Endothelial cell of umbilical vein (primary cell): ENCODE measurements around the gene PAPPA2. TPM values are rescaled to one million over a fixed set of nuclear protein-coding genes. Genes with fewer than 3 reads are reported as not detected.

Experiments
- BruUV-seq: library from RNA; stranded (reverse); fragments of 400-500 nt; replicated peaks from 2 replicates; lab custom pipeline; 2021; lab: Mats Ljungman, UMichigan
- CTCF ChIA-PET: fragments of 300-600, 350-600 bp; sonication (Branson Sonifier 250); formaldehyde crosslinking; loops from one replicate; lab custom pipeline; 2021; ENCODE audit warnings: antibody characterized with exemption, inconsistent platforms; lab: Charles Lee
- POLR2A ChIA-PET: fragments of 300-600, 350-600 bp; sonication (Branson Sonifier 250); formaldehyde crosslinking; loops from one replicate; lab custom pipeline; 2021; ENCODE audit warnings: antibody characterized with exemption, inconsistent platforms; lab: Charles Lee
- DNase-seq: peaks from one replicate; pipeline ENCODE4 v3.0.0-alpha.2; 2011; ENCODE audit warnings: low read depth, low spot score
- FAIRE-seq: peaks from 2 replicates; lab custom pipeline; 2011; peaks lifted over from hg19 to GRCh38; lab: Jason Lieb, UNC
- H2AFZ ChIP-seq: 2 replicates; pipeline ENCODE4 v1.6.0; 2012; ENCODE audit warnings: low read depth, low read length, control low read depth, inconsistent platforms
- H3K27ac ChIP-seq: 2 replicates; pipeline ENCODE4 v1.5.1; 2011; ENCODE audit warnings: low read depth, mild to moderate bottlenecking, control low read depth, low read length, moderate library complexity; ENCODE audit not compliant: insufficient read depth
- H3K27me3 ChIP-seq, 2 experiments: 2 replicates each; pipeline versions ENCODE4 v1.6.0 to v1.6.1; 2011; ENCODE audit warnings: low read length in 2 of 2, mixed read lengths in 1 of 2; ENCODE audit not compliant: control insufficient read depth in 2 of 2, insufficient read depth in 2 of 2
- H3K36me3 ChIP-seq, 2 experiments: 2 replicates in 1 of 2; 3 replicates in 1 of 2; pipeline ENCODE4 v1.5.1; 2011; ENCODE audit warnings: low read length in 2 of 2, mild to moderate bottlenecking in 1 of 2, moderate library complexity in 1 of 2; ENCODE audit not compliant: control insufficient read depth in 2 of 2, insufficient read depth in 2 of 2; ENCODE audit errors: extremely low read depth in 1 of 2
- H3K4me1 ChIP-seq: 3 replicates; pipeline ENCODE4 v1.5.1; 2011; ENCODE audit warnings: mild to moderate bottlenecking, low read length; ENCODE audit not compliant: control insufficient read depth, insufficient read depth; ENCODE audit errors: extremely low read depth
- H3K4me2 ChIP-seq: 2 replicates; pipeline ENCODE4 v1.6.1; 2011; ENCODE audit warnings: low read length, control low read depth, mixed read lengths; ENCODE audit not compliant: insufficient read depth
- H3K4me3 ChIP-seq, 3 experiments: fragments of 200-600 bp in 1 of 3; sonication (generic), shearing (Covaris generic) in 1 of 3; replicated peaks in 1 of 3; 2 replicates each; pipeline ENCODE4 v1.5.1; 2011 to 2016; ENCODE audit warnings: control low read depth in 3 of 3, low read length in 3 of 3, mild to moderate bottlenecking in 2 of 3, inconsistent platforms in 1 of 3, low read depth in 1 of 3, moderate library complexity in 1 of 3; ENCODE audit not compliant: insufficient read depth in 1 of 3
- H3K79me2 ChIP-seq: 2 replicates; pipeline ENCODE4 v1.6.0; 2012; ENCODE audit warnings: low read length, inconsistent platforms; ENCODE audit not compliant: control insufficient read depth, insufficient read depth
- H3K9ac ChIP-seq: replicated peaks from 2 replicates; pipeline ENCODE3; 2011; ENCODE audit warnings: low read length, control low read depth; ENCODE audit not compliant: insufficient read depth; ENCODE audit errors: extremely low read depth
- H3K9me1 ChIP-seq: replicated peaks from 3 replicates; pipeline ENCODE4 v1.6.0; 2011; ENCODE audit warnings: mild to moderate bottlenecking, low read length; ENCODE audit not compliant: control insufficient read depth, insufficient read depth; ENCODE audit errors: extremely low read depth
- H3K9me3 ChIP-seq: replicated peaks from 2 replicates; pipeline ENCODE4 v1.5.1; 2012; ENCODE audit warnings: low read length, inconsistent platforms; ENCODE audit not compliant: control insufficient read depth, insufficient read depth
- H4K20me1 ChIP-seq: replicated peaks from 2 replicates; pipeline ENCODE3; 2011; ENCODE audit warnings: mild to moderate bottlenecking, low read length; ENCODE audit not compliant: control insufficient read depth, insufficient read depth; ENCODE audit errors: extremely low read depth
- EZH2 ChIP-seq: IDR thresholded peaks from 2 replicates; pipeline ENCODE4 v1.6.1; 2012; ENCODE audit warnings: borderline replicate concordance, low read depth, mild to moderate bottlenecking, moderate library complexity, low read length, inconsistent platforms; ENCODE audit not compliant: severe bottlenecking
- FOS ChIP-seq: IDR thresholded peaks from 2 replicates; pipeline ENCODE4 v1.6.1; 2011; ENCODE audit warnings: mild to moderate bottlenecking, low read length, moderate library complexity, borderline replicate concordance; ENCODE audit not compliant: insufficient read depth
- GATA2 ChIP-seq: IDR thresholded peaks from 2 replicates; pipeline ENCODE4 v1.7.0; 2011; ENCODE audit warnings: low read depth, mild to moderate bottlenecking, moderate library complexity, mixed read lengths, low read length; ENCODE audit not compliant: insufficient read length, insufficient read depth
- JUN ChIP-seq: IDR thresholded peaks from 2 replicates; pipeline ENCODE4 v1.6.1; 2011; ENCODE audit warnings: borderline replicate concordance, low read depth; ENCODE audit not compliant: insufficient read length, insufficient read depth
- MYC ChIP-seq: IDR thresholded peaks from one replicate; pipeline ENCODE4 v1.6.1; 2011; ENCODE audit warnings: mild to moderate bottlenecking, low read depth, low read length
- POLR2A ChIP-seq: IDR thresholded peaks from 2 replicates; pipeline ENCODE4 v1.6.1; 2012; ENCODE audit warnings: low read depth, mild to moderate bottlenecking, control low read depth, low read length
- POLR2AphosphoS5 ChIP-seq: IDR thresholded peaks from 2 replicates; pipeline ENCODE4 v1.6.1; 2012; ENCODE audit warnings: low read depth, mild to moderate bottlenecking, control low read depth, low read length, moderate library complexity; ENCODE audit not compliant: insufficient read depth
- dilution Hi-C: fragments of 300-500 bp; cut with MboI; formaldehyde crosslinking; loops from one replicate; pipeline ENCODE4 v1.15.0; 2019; ENCODE audit warnings: low sequenced_read_pairs; ENCODE audit not compliant: extremely low pct_ligation_motif_present
- intact Hi-C: fragments of 100-400 bp; cut with micrococcal nuclease; formaldehyde crosslinking; loops from one replicate; pipeline ENCODE4 v1.10.0; 2022
- polyA plus RNA-seq, 4 experiments: library from polyadenylated mRNA; depleted of rRNA in 3 of 4; stranded (reverse) in 3 of 4; unstranded in 1 of 4; fragments of >200 nt; gene quantifications; 2 replicates each; pipeline versions ENCODE4 v1.2.1 to v1.2.3, GENCODE V29; 2011 to 2012; ENCODE audit warnings: missing spikeins in 1 of 4
- total RNA-seq: library from RNA; stranded (reverse); gene quantifications from 2 replicates; pipeline ENCODE4 v1.2.3, GENCODE V29; 2021
- TF ChIP-seq, protein P1 (sequence below): IDR thresholded peaks from 2 replicates; pipeline ENCODE4 v1.6.1; 2011; ENCODE audit not compliant: insufficient read depth, insufficient read length
- TF ChIP-seq, protein P2 (sequence below), 2 donors: IDR thresholded peaks; 1 replicate in 1 of 2; 2 replicates in 1 of 2; pipeline ENCODE4 v1.5.1; 2011; ENCODE audit warnings: low read length in 2 of 2, mild to moderate bottlenecking in 2 of 2, moderate library complexity in 2 of 2, control low read depth in 1 of 2, inconsistent platforms in 1 of 2, low read depth in 1 of 2; ENCODE audit not compliant: insufficient read depth in 1 of 2; ENCODE audit errors: extremely low read depth in 1 of 2

PAPPA2 gene
- total and polyA plus RNA-seq, 2 donors (not counting 3 experiments of a cell fraction or from before 2014, with no cell fraction given), result not detected

GRCh38 chr1:176752505-176752904 is 289.5 kb downstream of the PAPPA2 start:
- Histone ChIP-seq H3K36me3 (no peaks in the 10 kb centered on the region), H3K9ac (no peak overlapping the region), H3K4me2 (no peak overlapping the region), H3K27me3 (no peaks in the 10 kb centered on the region), H3K4me1 (no peaks in the 10 kb centered on the region), H4K20me1 (no peaks in the 10 kb centered on the region), H3K9me1 (no peaks in the 10 kb centered on the region), H3K79me2 (no peaks in the 10 kb centered on the region), H3K4me3 (no peak overlapping the region), H2AFZ (no peak overlapping the region), H3K9me3 (no peaks in the 10 kb centered on the region), H3K27ac (no peak overlapping the region)
- intact Hi-C loops, result no loop called here
- dilution Hi-C loops, result no loop called here
- CTCF ChIA-PET, result no interaction called here
- POLR2A ChIA-PET, result no interaction called here
- DNase-seq, result no peak
- TF ChIP-seq GATA2, result no peak
- TF ChIP-seq, protein P1, sequence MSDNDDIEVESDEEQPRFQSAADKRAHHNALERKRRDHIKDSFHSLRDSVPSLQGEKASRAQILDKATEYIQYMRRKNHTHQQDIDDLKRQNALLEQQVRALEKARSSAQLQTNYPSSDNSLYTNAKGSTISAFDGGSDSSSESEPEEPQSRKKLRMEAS, result no peak
- no peak for TF ChIP-seq MYC
- no peak for TF ChIP-seq EZH2
- no peak for TF ChIP-seq FOS
- no peak for TF ChIP-seq JUN
- no peak for TF ChIP-seq POLR2AphosphoS5
- TF ChIP-seq, protein P2, sequence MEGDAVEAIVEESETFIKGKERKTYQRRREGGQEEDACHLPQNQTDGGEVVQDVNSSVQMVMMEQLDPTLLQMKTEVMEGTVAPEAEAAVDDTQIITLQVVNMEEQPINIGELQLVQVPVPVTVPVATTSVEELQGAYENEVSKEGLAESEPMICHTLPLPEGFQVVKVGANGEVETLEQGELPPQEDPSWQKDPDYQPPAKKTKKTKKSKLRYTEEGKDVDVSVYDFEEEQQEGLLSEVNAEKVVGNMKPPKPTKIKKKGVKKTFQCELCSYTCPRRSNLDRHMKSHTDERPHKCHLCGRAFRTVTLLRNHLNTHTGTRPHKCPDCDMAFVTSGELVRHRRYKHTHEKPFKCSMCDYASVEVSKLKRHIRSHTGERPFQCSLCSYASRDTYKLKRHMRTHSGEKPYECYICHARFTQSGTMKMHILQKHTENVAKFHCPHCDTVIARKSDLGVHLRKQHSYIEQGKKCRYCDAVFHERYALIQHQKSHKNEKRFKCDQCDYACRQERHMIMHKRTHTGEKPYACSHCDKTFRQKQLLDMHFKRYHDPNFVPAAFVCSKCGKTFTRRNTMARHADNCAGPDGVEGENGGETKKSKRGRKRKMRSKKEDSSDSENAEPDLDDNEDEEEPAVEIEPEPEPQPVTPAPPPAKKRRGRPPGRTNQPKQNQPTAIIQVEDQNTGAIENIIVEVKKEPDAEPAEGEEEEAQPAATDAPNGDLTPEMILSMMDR (IDR thresholded peaks at IDR 0.05; ENCODE audit: extremely low read depth in 1 of 2, insufficient read depth in 1 of 2, low read depth in 1 of 2, low read length in 2 of 2), result no peak
- no peak for TF ChIP-seq POLR2A
- no peak for FAIRE-seq
- no TSS peak for BruUV-seq
